Measurements from ENCODE around the gene HSD17B14. TPM values are rescaled to one million over a fixed set of nuclear protein-coding genes. Genes with fewer than 3 reads are reported as not detected.
"Not testable (repeated sequence)": the region's sequence is repeated elsewhere in the genome, so short reads cannot be mapped to it uniquely, and the experiment has no call there.

HSD17B14 gene
- total RNA-seq, 2 donors from 2014 or later: 43.0 to 81.0 TPM

DNA sequence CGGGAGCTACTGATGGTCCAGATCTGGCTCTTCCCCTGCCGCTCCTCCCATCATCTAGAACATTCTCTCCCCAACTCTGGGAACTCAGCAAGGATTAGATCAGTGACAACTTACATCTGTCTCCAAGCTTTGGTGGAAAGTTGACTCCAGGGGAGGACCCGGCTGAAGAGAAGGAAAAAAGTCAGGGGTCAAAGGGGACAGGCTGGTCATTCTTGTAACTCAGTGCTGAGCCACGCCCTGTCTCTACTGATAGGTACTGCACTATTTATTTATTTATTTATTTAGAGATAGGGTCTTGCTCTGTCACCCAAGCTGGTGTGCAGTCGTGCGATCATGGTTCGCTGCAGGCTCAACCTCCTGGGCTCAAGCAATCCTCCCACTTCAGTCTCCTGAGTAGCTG is 17.8 kb upstream of the HSD17B14 start:
- Mint-ChIP-seq H3K9me3 (no peaks in the 10 kb centered on the region), H3K36me3 (ENCODE audit: low read depth) (no peaks in the 10 kb centered on the region), H3K27ac (no peak overlapping the region), H3K4me3 (no peak overlapping the region), H3K4me1 (peaks cover 5% of the 10 kb centered on the region), H3K27me3 (ENCODE audit: insufficient read depth) (no peaks in the 10 kb centered on the region)
- peaks cover 7% of the 10 kb centered on the region for H3K4me1 ChIP-seq (ENCODE audit: control insufficient read depth, insufficient read depth, low read length)
- TF ChIP-seq, protein P1, sequence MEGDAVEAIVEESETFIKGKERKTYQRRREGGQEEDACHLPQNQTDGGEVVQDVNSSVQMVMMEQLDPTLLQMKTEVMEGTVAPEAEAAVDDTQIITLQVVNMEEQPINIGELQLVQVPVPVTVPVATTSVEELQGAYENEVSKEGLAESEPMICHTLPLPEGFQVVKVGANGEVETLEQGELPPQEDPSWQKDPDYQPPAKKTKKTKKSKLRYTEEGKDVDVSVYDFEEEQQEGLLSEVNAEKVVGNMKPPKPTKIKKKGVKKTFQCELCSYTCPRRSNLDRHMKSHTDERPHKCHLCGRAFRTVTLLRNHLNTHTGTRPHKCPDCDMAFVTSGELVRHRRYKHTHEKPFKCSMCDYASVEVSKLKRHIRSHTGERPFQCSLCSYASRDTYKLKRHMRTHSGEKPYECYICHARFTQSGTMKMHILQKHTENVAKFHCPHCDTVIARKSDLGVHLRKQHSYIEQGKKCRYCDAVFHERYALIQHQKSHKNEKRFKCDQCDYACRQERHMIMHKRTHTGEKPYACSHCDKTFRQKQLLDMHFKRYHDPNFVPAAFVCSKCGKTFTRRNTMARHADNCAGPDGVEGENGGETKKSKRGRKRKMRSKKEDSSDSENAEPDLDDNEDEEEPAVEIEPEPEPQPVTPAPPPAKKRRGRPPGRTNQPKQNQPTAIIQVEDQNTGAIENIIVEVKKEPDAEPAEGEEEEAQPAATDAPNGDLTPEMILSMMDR (conservative IDR thresholded peaks at IDR 0.05): no peak
- no peak for DNase-seq
- no peak overlapping the region for H3K4me3 ChIP-seq (ENCODE audit: low read length)
- no peaks in the 10 kb centered on the region for H3K36me3 ChIP-seq (ENCODE audit: control insufficient read depth, insufficient read depth, low read length)
- no peak overlapping the region for H3K27ac ChIP-seq (ENCODE audit: low read depth, low read length)
- no peaks in the 10 kb centered on the region for H3K9me3 ChIP-seq (ENCODE audit: control insufficient read depth, low read length)
- no peak overlapping the region for H3K9ac ChIP-seq (ENCODE audit: extremely low read depth, low read length, poor library complexity, severe bottlenecking)
- 88 to 93% methylated on average over 3 to 7 of the region's 7 CpGs for WGBS, 2 experiments (ENCODE audit: insufficient coverage in 1 of 2, insufficient read length in 1 of 2)
- no peaks in the 10 kb centered on the region for H3K27me3 ChIP-seq (ENCODE audit: control insufficient read depth, insufficient read depth, low read length, poor library complexity, severe bottlenecking)

DNA sequence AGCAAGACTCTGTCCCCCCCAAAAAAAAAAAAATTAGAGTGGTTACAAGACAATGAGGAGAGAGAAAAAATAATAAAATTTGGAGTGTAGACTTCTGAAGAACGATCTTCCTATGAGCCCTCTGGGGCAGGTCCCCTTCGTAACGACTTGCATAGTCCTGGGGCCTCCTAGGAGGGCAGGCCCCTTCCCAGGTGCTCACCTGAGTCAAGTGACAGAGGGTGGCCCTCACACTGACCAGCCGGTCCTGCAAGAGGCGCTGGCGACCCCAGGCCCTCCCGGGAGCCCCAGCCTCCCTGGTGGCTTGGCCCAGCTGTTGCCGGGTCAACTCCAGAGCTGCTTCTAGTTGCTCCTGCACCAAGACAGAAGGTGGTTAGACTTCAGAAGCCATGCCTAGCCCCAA is 17.2 kb upstream of the HSD17B14 start:
- Histone ChIP-seq H3K4me1 (ENCODE audit: control insufficient read depth, insufficient read depth, low read length) (peaks cover 7% of the 10 kb centered on the region), H3K4me3 (ENCODE audit: low read length) (no peak overlapping the region), H3K27me3 (ENCODE audit: control insufficient read depth, insufficient read depth, low read length, poor library complexity, severe bottlenecking) (no peaks in the 10 kb centered on the region), H3K9me3 (ENCODE audit: control insufficient read depth, low read length) (no peaks in the 10 kb centered on the region), H3K27ac (ENCODE audit: low read depth, low read length) (no peak overlapping the region), H3K9ac (ENCODE audit: extremely low read depth, low read length, poor library complexity, severe bottlenecking) (no peak overlapping the region), H3K36me3 (ENCODE audit: control insufficient read depth, insufficient read depth, low read length) (no peaks in the 10 kb centered on the region)
- TF ChIP-seq, protein P1 (conservative IDR thresholded peaks at IDR 0.05): no peak
- Mint-ChIP-seq H3K36me3 (ENCODE audit: low read depth) (no peaks in the 10 kb centered on the region), H3K4me3 (no peak overlapping the region), H3K27me3 (ENCODE audit: insufficient read depth) (no peaks in the 10 kb centered on the region), H3K4me1 (peaks cover 5% of the 10 kb centered on the region), H3K27ac (no peak overlapping the region), H3K9me3 (no peaks in the 10 kb centered on the region)
- 91 to 97% methylated on average over 7 to 8 of the region's 8 CpGs for WGBS, 2 experiments (ENCODE audit: insufficient coverage in 1 of 2, insufficient read length in 1 of 2)
- no peak for DNase-seq

DNA sequence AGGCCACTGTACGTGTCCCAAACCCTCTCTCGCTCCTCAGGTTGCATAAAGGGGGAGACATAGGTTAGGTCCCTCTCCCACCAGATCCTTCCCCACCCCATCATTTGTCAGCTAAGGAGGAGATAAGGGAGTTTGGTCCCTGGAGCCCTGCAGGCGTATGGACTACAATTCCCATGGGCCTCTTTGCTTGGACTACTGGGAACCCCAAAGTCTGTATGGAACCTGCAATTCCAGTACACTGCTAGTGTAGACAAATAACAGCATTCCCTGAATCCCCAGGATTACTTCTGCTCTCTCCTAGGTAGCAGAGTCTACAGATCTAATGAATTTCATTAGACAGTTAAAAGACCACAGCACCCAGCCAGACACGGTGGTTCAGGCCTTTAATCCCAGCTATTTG is 16.0 kb upstream of the HSD17B14 start:
- DNase-seq: no peak
- no peak overlapping the region for H3K4me3 ChIP-seq (ENCODE audit: low read length)
- H3K36me3 ChIP-seq (ENCODE audit: control insufficient read depth, insufficient read depth, low read length): no peaks in the 10 kb centered on the region
- H3K9ac ChIP-seq (ENCODE audit: extremely low read depth, low read length, poor library complexity, severe bottlenecking): no peak overlapping the region
- H3K9me3 ChIP-seq (ENCODE audit: control insufficient read depth, low read length): no peaks in the 10 kb centered on the region
- Mint-ChIP-seq H3K4me3 (no peak overlapping the region), H3K27me3 (ENCODE audit: insufficient read depth) (no peaks in the 10 kb centered on the region), H3K27ac (no peak overlapping the region), H3K4me1 (peaks cover 5% of the 10 kb centered on the region), H3K36me3 (ENCODE audit: low read depth) (peaks cover 3% of the 10 kb centered on the region), H3K9me3 (no peaks in the 10 kb centered on the region)
- no peak overlapping the region for H3K27ac ChIP-seq (ENCODE audit: low read depth, low read length)
- H3K4me1 ChIP-seq (ENCODE audit: control insufficient read depth, insufficient read depth, low read length): peaks cover 3% of the 10 kb centered on the region
- 92 to 100% methylated on average over 2 to 4 of the region's 4 CpGs for WGBS, 2 experiments (ENCODE audit: insufficient coverage in 1 of 2, insufficient read length in 1 of 2)
- no peaks in the 10 kb centered on the region for H3K27me3 ChIP-seq (ENCODE audit: control insufficient read depth, insufficient read depth, low read length, poor library complexity, severe bottlenecking)
- TF ChIP-seq, protein P1 (conservative IDR thresholded peaks at IDR 0.05): no peak

- not testable (repeated sequence) for H3K36me3 ChIP-seq (ENCODE audit: control insufficient read depth, insufficient read depth, low read length); H3K4me3 Mint-ChIP-seq; H3K27me3 ChIP-seq (ENCODE audit: control insufficient read depth, insufficient read depth, low read length, poor library complexity, severe bottlenecking); H3K4me1 ChIP-seq (ENCODE audit: control insufficient read depth, insufficient read depth, low read length); H3K4me1 Mint-ChIP-seq; H3K36me3 Mint-ChIP-seq (ENCODE audit: low read depth); H3K27ac ChIP-seq (ENCODE audit: low read depth, low read length); H3K27ac Mint-ChIP-seq; H3K9me3 Mint-ChIP-seq; DNase-seq; H3K9ac ChIP-seq (ENCODE audit: extremely low read depth, low read length, poor library complexity, severe bottlenecking); H3K27me3 Mint-ChIP-seq (ENCODE audit: insufficient read depth); H3K9me3 ChIP-seq (ENCODE audit: control insufficient read depth, low read length); H3K4me3 ChIP-seq (ENCODE audit: low read length)
- 88 to 93% methylated on average over 3 of the region's 3 CpGs for WGBS, 2 experiments (ENCODE audit: insufficient coverage in 1 of 2, insufficient read length in 1 of 2)
These were observed 10.4 kb upstream of the HSD17B14 start for GRCh38 chr19:48846659-48847058.
